SK-N-SH (cell line): Measurements from ENCODE around the gene RBP3.

Experiments used
- CTCF ChIP-seq: fragments of 200-600 bp; sonication (generic); IDR thresholded peaks from 2 replicates; pipeline ENCODE4 v1.6.1; 2017; ENCODE audit warnings: antibody characterized with exemption, mild to moderate bottlenecking, moderate library complexity
- EP300 ChIP-seq, 2 experiments: IDR thresholded peaks; 2 replicates each; pipeline versions ENCODE4 v1.4.0 to v1.6.1; 2012; ENCODE audit warnings: borderline replicate concordance in 1 of 2, low read depth in 1 of 2, low read length in 1 of 2
- EZH2phosphoT487 ChIP-seq: fragments of 200-600 bp; sonication (generic); IDR thresholded peaks from 2 replicates; pipeline ENCODE4 v1.6.1; 2017; ENCODE audit warnings: low read depth, mixed run types, mild to moderate bottlenecking, antibody characterized with exemption, moderate library complexity, borderline replicate concordance
- GABPA ChIP-seq: IDR thresholded peaks from 2 replicates; pipeline ENCODE4 v1.4.0; 2012; ENCODE audit warnings: low read depth, mild to moderate bottlenecking
- MXI1 ChIP-seq: IDR thresholded peaks from 2 replicates; pipeline ENCODE4 v1.6.1; 2012; ENCODE audit warnings: mild to moderate bottlenecking, low read depth, low read length, improper control_type of control experiment
- NRF1 ChIP-seq: IDR thresholded peaks from 2 replicates; pipeline ENCODE4 v1.6.1; 2012; ENCODE audit warnings: low read depth, mild to moderate bottlenecking, low read length
- POLR2AphosphoS5 ChIP-seq: IDR thresholded peaks from 2 replicates; pipeline ENCODE4 v1.6.1; 2012; ENCODE audit warnings: low read depth, low read length
- RCOR1 ChIP-seq: fragments of 150-350 bp; IDR thresholded peaks from 2 replicates; pipeline ENCODE4 v1.6.1; 2017; ENCODE audit warnings: antibody characterized with exemption, low read length
- SMC3 ChIP-seq: IDR thresholded peaks from 2 replicates; pipeline ENCODE4 v1.6.1; 2012; ENCODE audit warnings: low read depth, low read length, improper control_type of control experiment
- TF ChIP-seq, protein P1 (sequence below): IDR thresholded peaks from 2 replicates; pipeline ENCODE4 v1.6.1; 2012; ENCODE audit warnings: mild to moderate bottlenecking, low read depth, low read length, moderate library complexity
- TF ChIP-seq, protein P2 (sequence below): IDR thresholded peaks from 2 replicates; pipeline ENCODE4; 2012
- TF ChIP-seq, protein P3 (sequence below): fragments of 150-350 bp; IDR thresholded peaks from 2 replicates; pipeline ENCODE4 v1.6.1; 2017; ENCODE audit warnings: antibody characterized with exemption, low read length, low read depth, borderline replicate concordance

DNA sequence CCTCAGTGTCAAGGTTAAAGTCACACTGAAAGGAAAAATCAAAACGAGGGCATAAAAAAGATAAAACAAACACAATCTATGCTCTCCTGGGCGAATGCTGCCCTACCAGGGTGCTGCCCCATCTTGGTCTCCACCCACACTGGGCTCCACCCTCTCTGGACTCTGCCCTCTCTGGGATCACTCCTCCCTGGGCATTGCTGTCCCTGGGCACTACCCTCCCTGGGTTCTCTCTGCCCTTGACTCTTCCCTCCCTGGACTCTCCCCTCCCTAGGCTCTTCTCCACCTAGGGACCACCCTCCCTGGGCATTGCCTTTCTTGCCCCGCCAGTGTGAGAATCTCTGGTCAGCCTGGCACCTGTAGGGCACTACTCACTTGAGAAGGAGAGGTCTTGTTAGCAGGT, 17.4 kb upstream of the RBP3 start:
- TF ChIP-seq GABPA (no peak), EP300 (IDR thresholded peaks at IDR 0.05; ENCODE audit: borderline replicate concordance in 1 of 2, low read depth in 1 of 2, low read length in 1 of 2) (no peak), CTCF (no peak), EZH2phosphoT487 (no peak), POLR2AphosphoS5 (no peak), RCOR1 (no peak), SMC3 (no peak), NRF1 (no peak), MXI1 (no peak)
- TF ChIP-seq, protein P1, sequence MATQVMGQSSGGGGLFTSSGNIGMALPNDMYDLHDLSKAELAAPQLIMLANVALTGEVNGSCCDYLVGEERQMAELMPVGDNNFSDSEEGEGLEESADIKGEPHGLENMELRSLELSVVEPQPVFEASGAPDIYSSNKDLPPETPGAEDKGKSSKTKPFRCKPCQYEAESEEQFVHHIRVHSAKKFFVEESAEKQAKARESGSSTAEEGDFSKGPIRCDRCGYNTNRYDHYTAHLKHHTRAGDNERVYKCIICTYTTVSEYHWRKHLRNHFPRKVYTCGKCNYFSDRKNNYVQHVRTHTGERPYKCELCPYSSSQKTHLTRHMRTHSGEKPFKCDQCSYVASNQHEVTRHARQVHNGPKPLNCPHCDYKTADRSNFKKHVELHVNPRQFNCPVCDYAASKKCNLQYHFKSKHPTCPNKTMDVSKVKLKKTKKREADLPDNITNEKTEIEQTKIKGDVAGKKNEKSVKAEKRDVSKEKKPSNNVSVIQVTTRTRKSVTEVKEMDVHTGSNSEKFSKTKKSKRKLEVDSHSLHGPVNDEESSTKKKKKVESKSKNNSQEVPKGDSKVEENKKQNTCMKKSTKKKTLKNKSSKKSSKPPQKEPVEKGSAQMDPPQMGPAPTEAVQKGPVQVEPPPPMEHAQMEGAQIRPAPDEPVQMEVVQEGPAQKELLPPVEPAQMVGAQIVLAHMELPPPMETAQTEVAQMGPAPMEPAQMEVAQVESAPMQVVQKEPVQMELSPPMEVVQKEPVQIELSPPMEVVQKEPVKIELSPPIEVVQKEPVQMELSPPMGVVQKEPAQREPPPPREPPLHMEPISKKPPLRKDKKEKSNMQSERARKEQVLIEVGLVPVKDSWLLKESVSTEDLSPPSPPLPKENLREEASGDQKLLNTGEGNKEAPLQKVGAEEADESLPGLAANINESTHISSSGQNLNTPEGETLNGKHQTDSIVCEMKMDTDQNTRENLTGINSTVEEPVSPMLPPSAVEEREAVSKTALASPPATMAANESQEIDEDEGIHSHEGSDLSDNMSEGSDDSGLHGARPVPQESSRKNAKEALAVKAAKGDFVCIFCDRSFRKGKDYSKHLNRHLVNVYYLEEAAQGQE = no peak
- TF ChIP-seq, protein P2, sequence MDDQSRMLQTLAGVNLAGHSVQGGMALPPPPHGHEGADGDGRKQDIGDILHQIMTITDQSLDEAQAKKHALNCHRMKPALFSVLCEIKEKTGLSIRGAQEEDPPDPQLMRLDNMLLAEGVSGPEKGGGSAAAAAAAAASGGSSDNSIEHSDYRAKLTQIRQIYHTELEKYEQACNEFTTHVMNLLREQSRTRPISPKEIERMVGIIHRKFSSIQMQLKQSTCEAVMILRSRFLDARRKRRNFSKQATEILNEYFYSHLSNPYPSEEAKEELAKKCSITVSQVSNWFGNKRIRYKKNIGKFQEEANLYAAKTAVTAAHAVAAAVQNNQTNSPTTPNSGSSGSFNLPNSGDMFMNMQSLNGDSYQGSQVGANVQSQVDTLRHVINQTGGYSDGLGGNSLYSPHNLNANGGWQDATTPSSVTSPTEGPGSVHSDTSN = no peak
- TF ChIP-seq, protein P3, sequence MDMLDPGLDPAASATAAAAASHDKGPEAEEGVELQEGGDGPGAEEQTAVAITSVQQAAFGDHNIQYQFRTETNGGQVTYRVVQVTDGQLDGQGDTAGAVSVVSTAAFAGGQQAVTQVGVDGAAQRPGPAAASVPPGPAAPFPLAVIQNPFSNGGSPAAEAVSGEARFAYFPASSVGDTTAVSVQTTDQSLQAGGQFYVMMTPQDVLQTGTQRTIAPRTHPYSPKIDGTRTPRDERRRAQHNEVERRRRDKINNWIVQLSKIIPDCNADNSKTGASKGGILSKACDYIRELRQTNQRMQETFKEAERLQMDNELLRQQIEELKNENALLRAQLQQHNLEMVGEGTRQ = no peak
